SK-N-SH (cell line): ENCODE measurements around the gene CDH16. TPM values are rescaled to one million over a fixed set of nuclear protein-coding genes. Genes with fewer than 3 reads are reported as not detected.
A peak's percentile ranks its signal among the peaks of the same experiment; 100 is the strongest.

Experiments
- CTCF ChIA-PET: fragments of 300-600, 350-600 bp; formaldehyde crosslinking; extraction: SDS; loops from one replicate; lab custom pipeline; 2021; lab: Yijun Ruan, JAX
- POLR2A ChIA-PET: fragments of 350-600 bp; sonication (Branson Sonifier 250); formaldehyde crosslinking; extraction: SDS; loops from one replicate; lab custom pipeline; 2020; ENCODE audit warnings: antibody characterized with exemption, inconsistent platforms; lab: Yijun Ruan, JAX
- DNase-seq: peaks from one replicate; pipeline ENCODE4 v3.0.0; 2012
- H2AFZ ChIP-seq: fragments of 200-600 bp; sonication (generic); 2 replicates; pipeline ENCODE4 v1.8.1; 2016; ENCODE audit warnings: antibody characterized with exemption, mild to moderate bottlenecking, low read depth
- H3F3A ChIP-seq: fragments of 200-600 bp; sonication (generic); replicated peaks from 2 replicates; pipeline ENCODE3; 2016; ENCODE audit warnings: antibody characterized with exemption, mild to moderate bottlenecking; ENCODE audit not compliant: insufficient read depth
- H3K27ac ChIP-seq, 2 experiments: fragments of 200-500 bp in 1 of 2; fragments of 200-600 bp in 1 of 2; sonication (Bioruptor generic) in 1 of 2; sonication (generic), shearing (Covaris generic) in 1 of 2; 2 replicates each; pipeline versions ENCODE4 v1.5.1 to v1.6.1; 2014 to 2016; ENCODE audit warnings: low read depth in 2 of 2, inconsistent platforms in 1 of 2, low read length in 1 of 2, mild to moderate bottlenecking in 1 of 2, mixed read lengths in 1 of 2
- H3K27me3 ChIP-seq: fragments of 200-600 bp; sonication (generic), shearing (Covaris generic); 2 replicates; pipeline ENCODE4 v1.6.1; 2016; ENCODE audit warnings: mixed run types; ENCODE audit not compliant: insufficient read depth
- H3K36me3 ChIP-seq, 2 experiments: fragments of 200-500 bp in 1 of 2; fragments of 200-600 bp in 1 of 2; sonication (Bioruptor generic) in 1 of 2; sonication (generic) in 1 of 2; replicated peaks in 1 of 2; 2 replicates each; pipeline versions ENCODE3 to v1.5.1; 2014 to 2016; ENCODE audit warnings: low read length in 1 of 2, mild to moderate bottlenecking in 1 of 2; ENCODE audit not compliant: insufficient read depth in 2 of 2, control insufficient read depth in 1 of 2
- H3K4me1 ChIP-seq, 2 experiments: fragments of 200-500 bp in 1 of 2; fragments of 200-600 bp in 1 of 2; sonication (Bioruptor generic) in 1 of 2; sonication (generic), shearing (Covaris generic) in 1 of 2; 2 replicates each; pipeline versions ENCODE4 v1.5.1 to v1.6.1; 2014 to 2016; ENCODE audit warnings: low read depth in 1 of 2, low read length in 1 of 2, mixed run types in 1 of 2; ENCODE audit not compliant: insufficient read depth in 2 of 2, control insufficient read depth in 1 of 2
- H3K4me2 ChIP-seq: fragments of 200-600 bp; sonication (generic), shearing (Covaris generic); 2 replicates; pipeline ENCODE4 v1.6.1; 2017; ENCODE audit warnings: mixed run types
- H3K4me3 ChIP-seq, 2 experiments: fragments of 200-500 bp in 1 of 2; fragments of 200-600 bp in 1 of 2; sonication (Bioruptor generic) in 1 of 2; sonication (generic), shearing (Covaris generic) in 1 of 2; 2 replicates each; pipeline versions ENCODE4 v1.5.1 to v1.8.1; 2014 to 2016; ENCODE audit warnings: low read depth in 2 of 2, inconsistent platforms in 1 of 2, low read length in 1 of 2, mild to moderate bottlenecking in 1 of 2, mixed read lengths in 1 of 2, moderate library complexity in 1 of 2
- H3K79me2 ChIP-seq: fragments of 200-600 bp; sonication (generic); 2 replicates; pipeline ENCODE4 v1.8.1; 2017; ENCODE audit warnings: mild to moderate bottlenecking; ENCODE audit not compliant: insufficient read depth
- H3K9ac ChIP-seq: fragments of 200-600 bp; sonication (generic); 2 replicates; pipeline ENCODE4 v1.6.1; 2017; ENCODE audit warnings: mixed run types
- H3K9me2 ChIP-seq: fragments of 200-600 bp; sonication (generic); 2 replicates; pipeline ENCODE4 v1.6.1; 2017; ENCODE audit warnings: mixed run types
- H3K9me3 ChIP-seq: fragments of 200-600 bp; sonication (generic); 2 replicates; pipeline ENCODE4 v1.6.1; 2017; ENCODE audit warnings: mixed run types, mild to moderate bottlenecking, moderate library complexity
- H4K20me1 ChIP-seq: fragments of 200-600 bp; sonication (generic); 2 replicates; pipeline ENCODE4 v1.6.1; 2017; ENCODE audit warnings: mild to moderate bottlenecking, mixed run types; ENCODE audit not compliant: insufficient read depth
- IRF3 ChIP-seq: fragments of 150-350 bp; IDR thresholded peaks from 2 replicates; pipeline ENCODE4 v1.6.1; 2016; ENCODE audit warnings: mild to moderate bottlenecking, low read depth, low read length
- NRF1 ChIP-seq: IDR thresholded peaks from 2 replicates; pipeline ENCODE4 v1.6.1; 2012; ENCODE audit warnings: low read depth, mild to moderate bottlenecking, low read length
- POLR2AphosphoS5 ChIP-seq: IDR thresholded peaks from 2 replicates; pipeline ENCODE4 v1.6.1; 2012; ENCODE audit warnings: low read depth, low read length
- RCOR1 ChIP-seq: fragments of 150-350 bp; IDR thresholded peaks from 2 replicates; pipeline ENCODE4 v1.6.1; 2017; ENCODE audit warnings: antibody characterized with exemption, low read length
- RXRA ChIP-seq: IDR thresholded peaks from 2 replicates; pipeline ENCODE4 v1.4.0; 2012; ENCODE audit warnings: low read depth, mild to moderate bottlenecking, borderline replicate concordance
- SIN3A ChIP-seq: IDR thresholded peaks from 2 replicates; pipeline ENCODE4 v1.6.1; 2012; ENCODE audit warnings: low read depth, mild to moderate bottlenecking, low read length, moderate library complexity, borderline replicate concordance
- TCF12 ChIP-seq: IDR thresholded peaks from 2 replicates; pipeline ENCODE4 v1.4.0; 2012
- TEAD4 ChIP-seq: IDR thresholded peaks from 2 replicates; pipeline ENCODE4 v1.4.0; 2012; ENCODE audit warnings: mild to moderate bottlenecking, borderline replicate concordance; ENCODE audit not compliant: insufficient read depth
- USF1 ChIP-seq: IDR thresholded peaks from 2 replicates; pipeline ENCODE4 v1.4.0; 2012; ENCODE audit warnings: low read depth, borderline replicate concordance
- USF2 ChIP-seq: fragments of 150-350 bp; IDR thresholded peaks from 2 replicates; pipeline ENCODE4 v1.6.1; 2017; ENCODE audit warnings: antibody characterized with exemption, low read length, low read depth, borderline replicate concordance
- WGBS: methylation state at CpG from one replicate; pipeline ENCODE4 v1.1.6; 2017; ENCODE audit warnings: low lambda C conversion rate; 5-methylcytosine and 5-hydroxymethylcytosine counted together
- polyA plus RNA-seq, 3 experiments: library from polyadenylated mRNA; depleted of rRNA; stranded (reverse); fragments of >200 nt; gene quantifications; 2 replicates each; pipeline ENCODE4 v1.2.3, GENCODE V29; 2012
- TF ChIP-seq, protein P1 (sequence below): IDR thresholded peaks from 2 replicates; pipeline ENCODE4; 2012
- TF ChIP-seq, protein P2 (sequence below): IDR thresholded peaks from 2 replicates; pipeline ENCODE4 v1.4.0; 2012; ENCODE audit warnings: low read depth

Gene CDH16
- polyA plus RNA-seq, 1 of the 3 experiments (the other 2 are of a cell fraction) = not detected

GRCh38 chr16:66950437-66950836, 31.8 kb upstream of the CDH16 start:
- no peak overlapping the region for H3K4me2 ChIP-seq
- no peaks in the 10 kb centered on the region; the same call in 1 of the 2 replicates for H3K9me3 ChIP-seq
- H3K9me2 ChIP-seq = no peaks in the 10 kb centered on the region
- no peak overlapping the region for H3K4me3 ChIP-seq
- H4K20me1 ChIP-seq = no peaks in the 10 kb centered on the region
- no peaks in the 10 kb centered on the region for H3K27me3 ChIP-seq
- 79% methylated on average over 2 of the region's 2 CpGs for WGBS
- POLR2A ChIA-PET = no interaction called here
- H3K27ac ChIP-seq = no peak overlapping the region
- H3K79me2 ChIP-seq = no peaks in the 10 kb centered on the region
- CTCF ChIA-PET = interaction anchor here (1.0 to 6.2 kb wide), 5 partner anchors 14 to 342 kb away, joined by 3 to 81 read pairs (median 4); partner anchors contain the start of gene CES3
- TF ChIP-seq RXRA = no peak
- no peak for TF ChIP-seq USF2
- TF ChIP-seq POLR2AphosphoS5 = no peak
- TF ChIP-seq, all 33 proteins: peak for 0
- Histone ChIP-seq H3F3A (peaks cover 9% of the 10 kb centered on the region), H3K4me1 (peaks cover 0 to 8% of the 10 kb centered on the region in 2 experiments; a peak in 1 of 4 replicates), H2AFZ (no peak overlapping the region), H3K9ac (no peak overlapping the region), H3K36me3 (no peaks in the 10 kb centered on the region)
- DNase-seq = no peak

- ChIA-PET CTCF (interaction anchor here (1.0 to 6.2 kb wide), 4 partner anchors 55 to 341 kb away, joined by 4 to 81 read pairs (median 6); partner anchors contain the start of gene NAE1), POLR2A (no interaction called here)
- H3K27me3 ChIP-seq = no peaks in the 10 kb centered on the region
- peaks cover 9% of the 10 kb centered on the region for H3F3A ChIP-seq
- H4K20me1 ChIP-seq = no peaks in the 10 kb centered on the region
- DNase-seq = no peak
- no peak overlapping the region for H3K4me3 ChIP-seq
- 92% methylated on average over 6 of the region's 6 CpGs for WGBS
- H3K4me2 ChIP-seq = no peak overlapping the region
- no peak overlapping the region for H2AFZ ChIP-seq
- no peak overlapping the region for H3K9ac ChIP-seq
- H3K4me1 ChIP-seq = peaks cover 0 to 8% of the 10 kb centered on the region in 2 experiments; a peak in 1 of 4 replicates
- H3K79me2 ChIP-seq = no peaks in the 10 kb centered on the region
- no peaks in the 10 kb centered on the region; the same call in 1 of the 2 replicates for H3K9me3 ChIP-seq
- TF ChIP-seq NRF1 = no peak
- TF ChIP-seq IRF3 = no peak
- TF ChIP-seq RCOR1 = no peak
- no peaks in the 10 kb centered on the region for H3K9me2 ChIP-seq
- H3K27ac ChIP-seq = no peak overlapping the region
- no peaks in the 10 kb centered on the region for H3K36me3 ChIP-seq
Measured at GRCh38 chr16:66949472-66949871, 30.8 kb upstream of the CDH16 start.

DNA sequence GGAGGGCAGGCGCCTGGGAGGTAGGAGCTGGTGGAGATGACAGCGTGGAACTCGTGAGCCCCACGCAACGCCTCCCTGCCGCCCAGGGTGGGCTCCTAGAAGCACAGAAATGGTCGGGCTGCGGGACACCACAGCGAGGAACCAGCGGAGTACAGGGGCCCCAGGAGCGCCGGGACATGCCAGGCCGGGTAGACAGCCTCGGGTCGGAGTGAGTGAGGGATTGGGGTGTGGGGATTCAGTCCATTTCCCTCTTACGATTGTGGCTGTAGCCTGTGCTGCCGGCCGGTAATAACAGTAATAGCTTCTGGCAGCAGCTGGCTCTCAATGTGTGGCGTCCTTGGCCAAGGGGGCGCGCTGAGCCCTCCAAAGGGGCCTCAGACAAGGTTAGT, 30.1 kb upstream of the CDH16 start:
- Histone ChIP-seq H3K27me3 (no peaks in the 10 kb centered on the region), H3K9ac (no peak overlapping the region), H4K20me1 (no peaks in the 10 kb centered on the region), H3K4me2 (no peak overlapping the region), H3K79me2 (no peaks in the 10 kb centered on the region), H2AFZ (peak overlapping the region; percentile 84; the same call in 1 of the 2 replicates), H3K4me3 (no peak overlapping the region), H3K27ac (no peak overlapping the region), H3F3A (peaks cover 14% of the 10 kb centered on the region), H3K36me3 (no peaks in the 10 kb centered on the region), H3K9me2 (no peaks in the 10 kb centered on the region), H3K9me3 (no peaks in the 10 kb centered on the region; the same call in 1 of the 2 replicates), H3K4me1 (peaks cover 0 to 8% of the 10 kb centered on the region in 2 experiments; a peak in 1 of 4 replicates)
- POLR2A ChIA-PET = no interaction called here
- DNase-seq = no peak
- CTCF ChIA-PET = interaction anchor here (1.2 to 6.2 kb wide), 3 partner anchors 54 to 207 kb away, joined by 4 to 81 read pairs (median 8); partner anchors contain the start of gene NAE1
- WGBS = 80% methylated on average over 12 of the region's 21 CpGs
- no peak for TF ChIP-seq USF1
- TF ChIP-seq TCF12 = no peak
- TF ChIP-seq SIN3A = no peak
- TF ChIP-seq, protein P1, sequence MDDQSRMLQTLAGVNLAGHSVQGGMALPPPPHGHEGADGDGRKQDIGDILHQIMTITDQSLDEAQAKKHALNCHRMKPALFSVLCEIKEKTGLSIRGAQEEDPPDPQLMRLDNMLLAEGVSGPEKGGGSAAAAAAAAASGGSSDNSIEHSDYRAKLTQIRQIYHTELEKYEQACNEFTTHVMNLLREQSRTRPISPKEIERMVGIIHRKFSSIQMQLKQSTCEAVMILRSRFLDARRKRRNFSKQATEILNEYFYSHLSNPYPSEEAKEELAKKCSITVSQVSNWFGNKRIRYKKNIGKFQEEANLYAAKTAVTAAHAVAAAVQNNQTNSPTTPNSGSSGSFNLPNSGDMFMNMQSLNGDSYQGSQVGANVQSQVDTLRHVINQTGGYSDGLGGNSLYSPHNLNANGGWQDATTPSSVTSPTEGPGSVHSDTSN = no peak
- no peak for TF ChIP-seq RCOR1
- TF ChIP-seq IRF3 = no peak
- no peak for TF ChIP-seq TEAD4
- TF ChIP-seq, protein P2, sequence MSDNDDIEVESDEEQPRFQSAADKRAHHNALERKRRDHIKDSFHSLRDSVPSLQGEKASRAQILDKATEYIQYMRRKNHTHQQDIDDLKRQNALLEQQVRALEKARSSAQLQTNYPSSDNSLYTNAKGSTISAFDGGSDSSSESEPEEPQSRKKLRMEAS = no peak
- TF ChIP-seq, all 33 proteins: peak for 0
